ENCODE data around the gene PDE1A.

The PDE1A gene

GRCh38 chr2:182267971-182268370 lies 158.9 kb downstream of the PDE1A start:
- no peak for DNase-seq (ENCODE audit: low read depth)

GRCh38 chr2:182266909-182267308 lies 159.9 kb downstream of the PDE1A start:
- peak; percentile 84 for DNase-seq (ENCODE audit: low read depth)

GRCh38 chr2:182265718-182266117 lies 161.1 kb downstream of the PDE1A start:
- peak; percentile 43 for DNase-seq (ENCODE audit: low read depth)

DNA sequence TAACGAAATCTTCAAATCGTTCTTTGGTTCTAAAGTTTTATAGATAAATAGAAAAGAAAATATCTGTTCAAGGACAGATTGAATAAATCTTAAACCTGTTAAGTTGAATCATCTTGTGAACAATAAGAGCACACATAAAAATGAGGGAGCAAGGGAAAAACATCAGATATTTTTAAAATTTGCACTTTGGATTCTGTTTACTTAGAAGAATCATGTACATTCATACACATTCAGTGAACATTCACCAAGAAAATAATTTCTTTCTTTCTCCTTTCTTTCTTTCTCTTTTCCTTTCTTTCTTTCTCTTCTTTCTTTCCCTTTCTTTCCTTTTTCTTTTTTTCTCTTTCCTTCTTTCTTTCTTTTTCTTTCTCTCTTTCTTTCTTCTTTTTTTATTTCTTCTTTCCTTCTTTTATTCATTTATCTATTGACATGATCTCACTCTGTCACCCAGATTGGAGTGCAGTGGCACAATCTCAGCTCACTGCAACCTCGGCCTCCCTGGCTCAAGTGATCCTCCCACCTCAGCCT lies 164.9 kb downstream of the PDE1A start:
- no peak for DNase-seq (ENCODE audit: low read depth)

GRCh38 chr2:182259629-182260150 lies 167.1 kb downstream of the PDE1A start:
- no peak for DNase-seq (ENCODE audit: low read depth)

- DNase-seq (ENCODE audit: low read depth): no peak
Observed at GRCh38 chr2:182252534-182252933, 174.3 kb downstream of the PDE1A start.

GRCh38 chr2:182248898-182249297 lies 177.9 kb downstream of the PDE1A start:
- no peak for DNase-seq (ENCODE audit: low read depth)

GRCh38 chr2:182248362-182248761 lies 178.5 kb downstream of the PDE1A start:
- DNase-seq (ENCODE audit: low read depth): no peak

GRCh38 chr2:182247831-182248230 lies 179.0 kb downstream of the PDE1A start:
- no peak for DNase-seq (ENCODE audit: low read depth)

- DNase-seq (ENCODE audit: low read depth): no peak
Observed at GRCh38 chr2:182245963-182246362, 180.9 kb downstream of the PDE1A start.

GRCh38 chr2:182242609-182243008 lies 184.2 kb downstream of the PDE1A start:
- no peak for DNase-seq (ENCODE audit: low read depth)

GRCh38 chr2:182241936-182242335 lies 184.9 kb downstream of the PDE1A start:
- peak; percentile 15 for DNase-seq (ENCODE audit: low read depth)

DNA sequence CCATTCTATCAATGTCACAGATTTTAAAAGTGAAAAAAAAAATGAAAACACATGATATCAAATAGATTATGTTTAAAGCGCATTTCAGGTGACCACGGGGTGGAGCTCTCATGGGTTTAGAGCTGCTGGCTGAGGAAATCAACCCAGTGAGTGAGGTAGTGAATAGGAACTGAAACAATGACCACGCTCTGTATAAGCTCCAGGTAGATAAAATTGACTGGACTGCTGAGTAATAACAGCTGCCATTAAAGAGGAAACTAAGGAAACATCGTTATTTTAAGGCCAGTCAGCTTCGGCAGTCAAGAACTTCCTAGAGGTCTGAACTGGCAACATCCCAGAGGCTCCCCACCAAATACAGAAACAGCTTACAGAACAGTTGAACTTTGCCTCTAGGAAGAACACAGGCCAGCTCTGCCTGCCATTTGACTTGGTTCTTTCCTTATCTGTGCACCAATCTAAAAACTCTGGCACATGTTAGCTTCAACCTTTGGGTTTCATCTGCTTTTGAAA lies 185.9 kb downstream of the PDE1A start:
- DNase-seq (ENCODE audit: low read depth): peak; percentile 45

DNA sequence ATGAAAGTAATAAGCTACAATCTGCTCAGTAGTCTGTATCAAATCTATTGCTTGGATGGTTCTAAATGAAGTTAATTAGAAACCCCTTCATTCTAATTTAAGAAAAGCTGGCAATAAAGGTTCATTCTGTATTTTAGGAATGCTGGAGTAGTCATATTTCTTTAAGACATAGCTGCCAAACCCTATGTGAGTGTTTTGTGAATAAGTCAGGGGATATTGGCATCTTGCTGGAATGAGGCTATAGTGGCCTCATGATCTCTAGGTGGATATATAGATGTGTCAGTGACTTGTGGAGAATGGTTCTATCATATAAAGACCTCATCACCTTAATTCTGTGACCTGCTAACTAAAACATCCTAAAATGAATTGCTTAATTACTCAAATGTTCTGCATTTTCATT lies 196.3 kb downstream of the PDE1A start:
- DNase-seq (ENCODE audit: low read depth): no peak

- DNase-seq (ENCODE audit: low read depth): peak; percentile 23
Observed at GRCh38 chr2:182229297-182229696, 197.5 kb downstream of the PDE1A start.

GRCh38 chr2:182228741-182229140 lies 198.1 kb downstream of the PDE1A start:
- peak; percentile 7 for DNase-seq (ENCODE audit: low read depth)

GRCh38 chr2:182228073-182228473 lies 198.8 kb downstream of the PDE1A start:
- DNase-seq (ENCODE audit: low read depth): no peak

GRCh38 chr2:182226807-182227206 lies 200.0 kb downstream of the PDE1A start:
- no peak for DNase-seq (ENCODE audit: low read depth)

GRCh38 chr2:182224669-182225068 lies 202.2 kb downstream of the PDE1A start:
- DNase-seq (ENCODE audit: low read depth): no peak

- DNase-seq (ENCODE audit: low read depth): no peak
Observed at GRCh38 chr2:182220998-182221397, 205.8 kb downstream of the PDE1A start.

DNA sequence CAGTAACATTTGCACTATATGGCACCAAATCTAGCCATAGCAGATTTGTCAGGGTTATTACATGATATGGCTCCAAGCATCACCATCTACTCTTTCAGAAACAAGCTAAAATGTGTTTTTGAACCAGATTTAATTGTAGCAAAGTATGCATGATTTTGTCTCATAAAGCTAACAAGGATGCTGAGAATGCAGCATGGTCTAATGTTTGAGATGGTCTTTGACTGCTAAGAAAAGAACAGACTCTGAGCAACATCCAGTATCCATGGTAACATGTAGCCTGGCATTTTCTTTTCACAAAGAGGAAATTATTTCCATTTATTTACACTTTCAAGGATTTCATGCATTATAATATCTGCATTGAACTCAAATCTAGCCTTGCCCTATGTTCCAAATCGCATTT lies 206.5 kb downstream of the PDE1A start:
- no peak for DNase-seq (ENCODE audit: low read depth)

DNA sequence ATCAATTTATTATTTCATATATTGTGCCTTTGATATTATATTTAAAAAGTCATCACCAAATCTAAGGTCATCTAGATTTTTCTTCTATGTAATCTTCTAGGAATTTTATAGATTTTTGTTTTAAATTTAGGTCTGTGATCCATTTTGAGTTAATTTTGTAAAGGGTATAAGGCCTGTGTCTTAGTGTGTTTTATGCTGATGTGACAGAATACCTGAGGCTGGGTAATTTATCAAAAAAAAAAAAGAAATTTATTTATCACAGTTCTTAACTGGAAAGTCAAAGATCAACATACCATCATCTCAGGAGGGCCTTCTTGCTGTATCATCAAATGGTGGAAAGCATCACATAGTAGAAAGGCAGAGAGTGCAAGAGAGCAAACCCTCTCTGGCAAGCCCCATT lies 216.2 kb downstream of the PDE1A start:
- no peak for DNase-seq (ENCODE audit: low read depth)

DNA sequence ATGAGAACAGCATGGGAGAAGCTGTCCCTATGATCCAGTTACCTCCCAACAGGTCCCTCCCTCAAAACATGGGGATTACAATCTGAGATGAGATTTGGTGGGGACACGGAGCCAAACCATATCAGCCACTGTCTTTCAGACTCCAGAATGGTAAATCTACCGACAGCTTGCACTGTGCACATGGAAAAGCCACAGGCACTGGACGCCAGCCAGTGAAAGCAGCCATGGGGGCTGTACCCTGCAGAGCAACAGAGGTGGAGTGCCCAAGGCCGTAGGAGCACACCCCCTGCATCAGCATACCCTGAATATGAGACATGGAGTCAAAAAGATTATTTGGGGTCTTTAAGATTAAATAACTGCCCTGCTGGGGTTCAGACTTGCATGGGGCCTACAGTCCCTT lies 218.4 kb downstream of the PDE1A start:
- DNase-seq (ENCODE audit: low read depth): no peak

DNA sequence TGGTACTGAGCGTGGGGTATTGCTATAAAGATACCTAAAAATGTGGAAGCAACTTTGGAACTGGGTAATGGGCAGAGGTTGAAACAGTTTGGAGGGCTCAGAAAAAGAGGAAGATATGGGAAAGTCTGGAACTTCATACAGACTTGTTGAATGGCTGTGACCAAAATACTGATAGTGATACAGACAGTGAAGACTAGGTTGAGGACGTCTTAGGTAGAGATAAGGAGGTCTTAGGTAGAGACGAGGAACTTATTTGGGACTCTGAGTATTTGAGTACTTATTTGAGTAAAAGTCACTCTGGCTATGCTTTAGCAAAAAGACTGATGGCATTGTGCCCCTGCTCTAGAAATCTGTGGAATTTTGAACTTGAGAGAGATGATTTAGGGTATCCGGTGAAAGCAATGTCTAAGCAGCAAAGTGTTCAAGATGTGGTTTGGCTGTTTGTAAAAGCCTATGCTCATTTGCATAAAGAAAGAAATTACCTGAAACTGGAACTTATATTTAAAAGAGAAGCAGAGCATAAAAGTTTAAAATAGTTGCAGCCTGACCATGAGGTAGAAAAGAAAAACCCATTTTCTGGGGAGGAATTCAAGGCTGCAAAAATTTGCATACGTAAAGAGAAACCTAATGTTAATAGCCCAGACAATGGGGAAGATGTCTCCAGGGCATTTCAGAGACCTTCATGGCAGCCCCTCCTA lies 219.6 kb downstream of the PDE1A start:
- no peak for DNase-seq (ENCODE audit: low read depth)

Measured in amniotic epithelial cell (primary cell).